ENCODE measurements around the gene DNAH17. TPM values are rescaled to one million over a fixed set of nuclear protein-coding genes. Genes with fewer than 3 reads are reported as not detected.
A peak's percentile ranks its signal among the peaks of the same experiment; 100 is the strongest.

DNAH17 gene
- total and polyA plus RNA-seq, 2 of the 8 experiments (the other 6 are each of a cell fraction or from before 2014, with no cell fraction given), result 0.14 to 0.67 TPM

GRCh38 chr17:78502611-78503148, 74.5 kb downstream of the DNAH17 start:
- no peak overlapping the region for H2BK5ac ChIP-seq (ENCODE audit: low read depth, low read length)
- ChIA-PET POLR2A (ENCODE audit: partially characterized antibody) (no interaction called here), CTCF (ENCODE audit: partially characterized antibody) (interaction anchor here (1.0 kb wide), 1 partner anchor 10 kb away, joined by 3 read pairs; no protein-coding TSS in a partner anchor)
- H3K27me3 ChIP-seq (replicated peaks in 1 of 4; ENCODE audit: control insufficient read depth in 3 of 4, extremely low read depth in 1 of 4, insufficient read depth in 3 of 4, low read length in 3 of 4), result 0 out of 7 replicates have a peak, but pooled peaks cover 0 to 2% (median 0%) of the 10 kb centered on the region in 4 experiments
- H4K5ac ChIP-seq (ENCODE audit: insufficient read length, low read depth, low read length), result no peak overlapping the region
- H4K8ac ChIP-seq (ENCODE audit: extremely low read depth, insufficient read depth, low read length), result peak overlapping the region; percentile 76; the same call in 1 of the 2 replicates
- H2AK5ac ChIP-seq (ENCODE audit: low read depth, low read length), result no peak overlapping the region
- no peak overlapping the region for H4K91ac ChIP-seq (replicated peaks; ENCODE audit: insufficient read length, low read length)
- no peak overlapping the region for H3K9ac ChIP-seq (replicated peaks in 1 of 4; ENCODE audit: extremely low read depth in 1 of 4, low read depth in 3 of 4, low read length in 3 of 4)
- WGBS, 2 experiments (ENCODE audit: extremely low coverage in 1 of 2, insufficient coverage in 1 of 2, insufficient read length in 1 of 2, insufficient replicate concordance in 2 of 2, low coverage in 1 of 2, low lambda C conversion rate in 2 of 2, missing lambda C conversion rate in 1 of 2), result 93% methylated on average over 25 of the region's 25 CpGs; no CpG with 5 or more reads in 1 of the 2 experiments
- no peaks in the 10 kb centered on the region for H3K79me2 ChIP-seq (ENCODE audit: control insufficient read depth in 1 of 2, insufficient read depth in 2 of 2, low read length in 2 of 2)
- H3K23me2 ChIP-seq (ENCODE audit: low read depth, low read length), result no peaks in the 10 kb centered on the region
- FAIRE-seq (no peak), DNase-seq (ENCODE audit: low read depth in 1 of 2, low spot score in 2 of 2) (no peak)
- H3K36me3 ChIP-seq (ENCODE audit: control insufficient read depth in 2 of 4, insufficient read depth in 4 of 4, low read length in 3 of 4), result no peaks in the 10 kb centered on the region
- no peak overlapping the region for H3K18ac ChIP-seq (ENCODE audit: extremely low read depth, low read length)
- no peak overlapping the region for H3K23ac ChIP-seq (ENCODE audit: insufficient read length)
- no peak overlapping the region for H3K4ac ChIP-seq (replicated peaks; ENCODE audit: insufficient read length, low read depth, low read length)
- no peak overlapping the region for H2AFZ ChIP-seq (ENCODE audit: low read length)
- H3K4me2 ChIP-seq (ENCODE audit: insufficient read depth in 1 of 2, low read depth in 2 of 2, low read length in 2 of 2), result no peak overlapping the region
- H2BK20ac ChIP-seq (ENCODE audit: low read length), result no peak overlapping the region
- H3K79me1 ChIP-seq (ENCODE audit: low read depth, low read length), result no peaks in the 10 kb centered on the region
- no peaks in the 10 kb centered on the region for H3K9me3 ChIP-seq (ENCODE audit: insufficient read depth in 2 of 2, low read depth in 1 of 2, low read length in 1 of 2)
- H3K14ac ChIP-seq (ENCODE audit: insufficient read length), result no peak overlapping the region
- no peak overlapping the region for H3K27ac ChIP-seq (ENCODE audit: low read depth, low read length)
- no peak overlapping the region for H2BK12ac ChIP-seq (ENCODE audit: low read depth, low read length)
- no peak overlapping the region for H3K4me3 ChIP-seq (ENCODE audit: extremely low read depth in 1 of 4, insufficient read depth in 2 of 4, low read depth in 3 of 4, low read length in 4 of 4)
- H3K56ac ChIP-seq (replicated peaks; ENCODE audit: insufficient read length, low read depth, low read length), result no peak overlapping the region
- H3K4me1 ChIP-seq (replicated peaks in 1 of 4; ENCODE audit: control insufficient read depth in 3 of 4, insufficient read depth in 4 of 4, low read length in 3 of 4), result peaks cover 0 to 11% (median 9%) of the 10 kb centered on the region in 4 experiments; a peak in 6 of 7 replicates
- no peak overlapping the region for H2BK120ac ChIP-seq (replicated peaks; ENCODE audit: low read depth, low read length)
- no peaks in the 10 kb centered on the region for H4K20me1 ChIP-seq (replicated peaks in 1 of 2; ENCODE audit: control insufficient read depth in 1 of 2, insufficient read depth in 2 of 2, low read length in 2 of 2)
- no peak overlapping the region for H2BK15ac ChIP-seq (ENCODE audit: low read length)
- TF ChIP-seq POLR2AphosphoS5 (IDR thresholded peaks at IDR 0.05; ENCODE audit: low read depth, low read length) (no peak), TAF1 (IDR thresholded peaks at IDR 0.05; ENCODE audit: low read depth, low read length) (no peak), ASH2L (IDR thresholded peaks at IDR 0.05; ENCODE audit: low read length) (no peak), GABPA (IDR thresholded peaks at IDR 0.05; ENCODE audit: borderline replicate concordance, insufficient read depth, low read length) (no peak)
- TF ChIP-seq, protein P1, sequence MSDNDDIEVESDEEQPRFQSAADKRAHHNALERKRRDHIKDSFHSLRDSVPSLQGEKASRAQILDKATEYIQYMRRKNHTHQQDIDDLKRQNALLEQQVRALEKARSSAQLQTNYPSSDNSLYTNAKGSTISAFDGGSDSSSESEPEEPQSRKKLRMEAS (IDR thresholded peaks at IDR 0.05), result no peak
